Measurements from ENCODE around the gene UNC5C. TPM values are rescaled to one million over a fixed set of nuclear protein-coding genes. Genes with fewer than 3 reads are reported as not detected.

Gene UNC5C
- total RNA-seq, 1 experiment from 2014 or later: not detected

DNA sequence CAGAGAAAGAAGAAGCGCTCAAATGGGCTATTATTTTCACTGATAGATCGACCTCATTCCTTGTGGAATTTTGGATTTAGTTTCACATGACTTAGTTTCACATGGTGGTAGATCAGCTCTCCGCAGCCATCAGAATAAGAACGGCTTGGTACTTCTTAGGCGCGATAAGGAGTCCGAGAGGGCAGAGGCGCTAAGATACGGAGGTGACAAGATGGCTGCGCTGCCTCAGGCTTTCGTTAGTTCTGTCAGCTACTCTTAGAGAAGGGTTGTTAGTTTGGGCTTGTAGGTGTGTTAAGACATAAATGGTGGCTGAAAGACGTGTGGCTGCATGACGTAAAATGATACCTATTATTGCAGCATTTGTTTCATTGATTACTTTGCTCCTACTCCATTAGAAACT lies 169.1 kb downstream of the UNC5C start:
- Histone ChIP-seq H3K27me3 (replicated peaks; ENCODE audit: control insufficient read depth, insufficient read depth, low read length) (no peaks in the 10 kb centered on the region), H3K4me3 (ENCODE audit: low read depth, low read length) (no peak overlapping the region), H3K4me1 (no peaks in the 10 kb centered on the region), H3K36me3 (ENCODE audit: control insufficient read depth, insufficient read depth, low read length) (no peaks in the 10 kb centered on the region), H3K9me3 (no peaks in the 10 kb centered on the region)
- Mint-ChIP-seq H3K9me3 (ENCODE audit: unreplicated experiment) (peaks cover 8% of the 10 kb centered on the region), H3K27ac (ENCODE audit: unreplicated experiment) (no peak overlapping the region), H3K27me3 (ENCODE audit: insufficient read depth, unreplicated experiment) (no peaks in the 10 kb centered on the region), H3K4me1 (ENCODE audit: low read depth, unreplicated experiment) (peaks cover 5% of the 10 kb centered on the region), H3K36me3 (ENCODE audit: insufficient read depth, unreplicated experiment) (no peaks in the 10 kb centered on the region), H3K4me3 (ENCODE audit: unreplicated experiment) (no peak overlapping the region)
- BruUV-seq (replicated peaks): no TSS peak
- no peak for TF ChIP-seq CTCF (IDR thresholded peaks at IDR 0.05; ENCODE audit: insufficient read depth in 1 of 2, low read depth in 1 of 2, low read length in 1 of 2, severe bottlenecking in 1 of 2, unreplicated experiment in 1 of 2)
- POLR2A ChIA-PET: no interaction called here
- CTCF ChIA-PET: no interaction called here
- intact Hi-C loops (cut with micrococcal nuclease; ENCODE audit: unreplicated experiment): loop anchor here (10.0 kb wide), 1 partner anchor 155 kb away; no protein-coding TSS in a partner anchor
- no peak for DNase-seq

DNA sequence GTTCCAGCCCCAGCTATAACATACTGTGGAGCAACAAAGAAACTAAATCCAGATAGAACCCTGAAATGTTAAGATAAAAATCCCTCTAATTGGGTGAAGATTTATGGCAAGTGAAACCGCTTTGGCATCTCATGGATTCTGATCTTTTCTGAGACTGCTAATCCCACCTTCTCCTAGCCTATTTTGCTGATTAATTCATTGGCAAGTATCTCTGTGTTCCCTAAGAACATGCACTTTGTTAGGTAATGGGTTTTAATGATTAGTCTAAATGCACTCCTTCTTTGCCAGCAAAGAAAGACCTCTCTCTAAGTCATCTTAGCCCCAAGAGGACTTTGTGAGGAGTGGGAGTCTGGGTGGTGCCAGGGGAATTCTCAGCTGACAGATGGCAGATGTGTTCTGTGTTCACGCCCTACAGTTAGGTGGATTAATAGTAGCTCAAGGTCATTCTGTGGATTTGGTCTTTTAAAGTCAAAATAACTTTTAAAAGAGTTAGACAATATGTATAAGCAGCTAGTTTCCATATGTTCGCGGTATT lies 171.3 kb downstream of the UNC5C start:
- H3K36me3 ChIP-seq (ENCODE audit: control insufficient read depth, insufficient read depth, low read length): no peaks in the 10 kb centered on the region
- Mint-ChIP-seq H3K4me1 (ENCODE audit: low read depth, unreplicated experiment) (no peaks in the 10 kb centered on the region), H3K4me3 (ENCODE audit: unreplicated experiment) (no peak overlapping the region), H3K36me3 (ENCODE audit: insufficient read depth, unreplicated experiment) (no peaks in the 10 kb centered on the region), H3K27ac (ENCODE audit: unreplicated experiment) (no peak overlapping the region), H3K9me3 (ENCODE audit: unreplicated experiment) (no peaks in the 10 kb centered on the region), H3K27me3 (ENCODE audit: insufficient read depth, unreplicated experiment) (no peaks in the 10 kb centered on the region)
- H3K4me1 ChIP-seq: no peaks in the 10 kb centered on the region
- ChIA-PET POLR2A (no interaction called here), CTCF (no interaction called here)
- DNase-seq: no peak
- H3K9me3 ChIP-seq: no peaks in the 10 kb centered on the region
- no peak for TF ChIP-seq CTCF (IDR thresholded peaks at IDR 0.05; ENCODE audit: insufficient read depth in 1 of 2, low read depth in 1 of 2, low read length in 1 of 2, severe bottlenecking in 1 of 2, unreplicated experiment in 1 of 2)
- intact Hi-C loops (cut with micrococcal nuclease; ENCODE audit: unreplicated experiment): no loop called here
- no peaks in the 10 kb centered on the region for H3K27me3 ChIP-seq (replicated peaks; ENCODE audit: control insufficient read depth, insufficient read depth, low read length)
- no TSS peak for BruUV-seq (replicated peaks)
- no peak overlapping the region for H3K4me3 ChIP-seq (ENCODE audit: low read depth, low read length)

- no peak overlapping the region for H3K4me3 Mint-ChIP-seq (ENCODE audit: unreplicated experiment)
- no peaks in the 10 kb centered on the region for H3K27me3 Mint-ChIP-seq (ENCODE audit: insufficient read depth, unreplicated experiment)
- no peaks in the 10 kb centered on the region for H3K4me1 Mint-ChIP-seq (ENCODE audit: low read depth, unreplicated experiment)
- no peaks in the 10 kb centered on the region for H3K9me3 Mint-ChIP-seq (ENCODE audit: unreplicated experiment)
- no TSS peak for BruUV-seq (replicated peaks)
- no peak for TF ChIP-seq CTCF (IDR thresholded peaks at IDR 0.05; ENCODE audit: insufficient read depth in 1 of 2, low read depth in 1 of 2, low read length in 1 of 2, severe bottlenecking in 1 of 2, unreplicated experiment in 1 of 2)
- Histone ChIP-seq H3K4me1 (no peaks in the 10 kb centered on the region), H3K36me3 (ENCODE audit: control insufficient read depth, insufficient read depth, low read length) (no peaks in the 10 kb centered on the region), H3K27me3 (replicated peaks; ENCODE audit: control insufficient read depth, insufficient read depth, low read length) (no peaks in the 10 kb centered on the region), H3K4me3 (ENCODE audit: low read depth, low read length) (no peak overlapping the region), H3K9me3 (no peaks in the 10 kb centered on the region)
- CTCF ChIA-PET: no interaction called here
- intact Hi-C loops (cut with micrococcal nuclease; ENCODE audit: unreplicated experiment): no loop called here
- no peaks in the 10 kb centered on the region for H3K36me3 Mint-ChIP-seq (ENCODE audit: insufficient read depth, unreplicated experiment)
- DNase-seq: no peak
- POLR2A ChIA-PET: no interaction called here
- no peak overlapping the region for H3K27ac Mint-ChIP-seq (ENCODE audit: unreplicated experiment)
Measured at GRCh38 chr4:95371476-95372224, 177.1 kb downstream of the UNC5C start.
